ENCODE results near the gene GALNT6. TPM values are rescaled to one million over a fixed set of nuclear protein-coding genes. Genes with fewer than 3 reads are reported as not detected.

GALNT6 gene
- total RNA-seq, 1 experiment from 2014 or later: 9.8 TPM

DNA sequence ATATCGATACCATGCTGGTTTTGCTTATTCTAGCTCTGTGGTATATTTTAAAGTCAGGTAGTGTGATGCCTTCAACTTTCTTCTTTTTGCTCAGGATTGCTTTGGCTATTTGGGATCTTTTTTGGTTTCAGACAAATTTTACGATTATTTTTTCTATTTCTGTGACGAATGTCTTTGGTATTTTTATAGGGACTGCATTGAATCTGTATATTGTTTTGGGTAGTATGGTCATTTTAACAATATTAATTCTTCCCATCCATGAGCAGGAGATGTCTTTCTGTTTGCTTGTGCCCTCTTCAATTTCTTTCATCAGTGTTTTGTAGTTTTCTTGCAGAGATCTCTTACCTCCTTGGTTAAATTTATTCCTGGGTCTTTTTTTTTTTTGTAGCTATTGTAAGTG, 22.6 kb upstream of the GALNT6 start:
- no peaks in the 10 kb centered on the region for H3K23me2 ChIP-seq (ENCODE audit: insufficient read length, low read depth, low read length, poor library complexity, severe bottlenecking)
- no peak overlapping the region for H2BK5ac ChIP-seq (ENCODE audit: insufficient read length, low read length)
- no peak for DNase-seq
- H3K9me3 ChIP-seq (ENCODE audit: control insufficient read depth, low read depth, low read length): no peaks in the 10 kb centered on the region
- H4K8ac ChIP-seq (replicated peaks; ENCODE audit: insufficient read length, low read depth, low read length): no peak overlapping the region
- Mint-ChIP-seq H3K27me3 (ENCODE audit: low read depth) (no peaks in the 10 kb centered on the region), H3K4me1 (peaks cover 5 to 6% of the 10 kb centered on the region in 2 experiments), H3K4me3 (no peak overlapping the region), H3K9me3 (no peaks in the 10 kb centered on the region), H3K27ac (peak overlapping the region in 1 of 3 experiments; percentile 25; a peak in 1 of 7 replicates), H3K36me3 (ENCODE audit: insufficient read depth in 1 of 3, low read depth in 3 of 3) (no peaks in the 10 kb centered on the region)
- no peaks in the 10 kb centered on the region for H3K4me1 ChIP-seq (ENCODE audit: insufficient read depth, low read length)
- no peak overlapping the region for H3K9ac ChIP-seq (ENCODE audit: extremely low read depth, insufficient read length, low read length)
- H2AK5ac ChIP-seq (ENCODE audit: insufficient read length, low read length): no peak overlapping the region
- no peak overlapping the region for H3K18ac ChIP-seq (ENCODE audit: insufficient read length, low read depth, low read length)
- TF ChIP-seq, protein P1, sequence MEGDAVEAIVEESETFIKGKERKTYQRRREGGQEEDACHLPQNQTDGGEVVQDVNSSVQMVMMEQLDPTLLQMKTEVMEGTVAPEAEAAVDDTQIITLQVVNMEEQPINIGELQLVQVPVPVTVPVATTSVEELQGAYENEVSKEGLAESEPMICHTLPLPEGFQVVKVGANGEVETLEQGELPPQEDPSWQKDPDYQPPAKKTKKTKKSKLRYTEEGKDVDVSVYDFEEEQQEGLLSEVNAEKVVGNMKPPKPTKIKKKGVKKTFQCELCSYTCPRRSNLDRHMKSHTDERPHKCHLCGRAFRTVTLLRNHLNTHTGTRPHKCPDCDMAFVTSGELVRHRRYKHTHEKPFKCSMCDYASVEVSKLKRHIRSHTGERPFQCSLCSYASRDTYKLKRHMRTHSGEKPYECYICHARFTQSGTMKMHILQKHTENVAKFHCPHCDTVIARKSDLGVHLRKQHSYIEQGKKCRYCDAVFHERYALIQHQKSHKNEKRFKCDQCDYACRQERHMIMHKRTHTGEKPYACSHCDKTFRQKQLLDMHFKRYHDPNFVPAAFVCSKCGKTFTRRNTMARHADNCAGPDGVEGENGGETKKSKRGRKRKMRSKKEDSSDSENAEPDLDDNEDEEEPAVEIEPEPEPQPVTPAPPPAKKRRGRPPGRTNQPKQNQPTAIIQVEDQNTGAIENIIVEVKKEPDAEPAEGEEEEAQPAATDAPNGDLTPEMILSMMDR (conservative IDR thresholded peaks at IDR 0.05): no peak
- H3K23ac ChIP-seq (ENCODE audit: insufficient read length, low read depth, low read length): no peak overlapping the region
- H2BK12ac ChIP-seq (ENCODE audit: insufficient read length, low read depth, low read length): no peak overlapping the region
- H3K4ac ChIP-seq (ENCODE audit: low read depth, low read length): no peak overlapping the region
- no peak overlapping the region for H2BK15ac ChIP-seq (ENCODE audit: low read depth, low read length)
- no CpG with 5 or more reads among the region's 3 CpGs for WGBS (ENCODE audit: extremely low coverage, insufficient read length, low lambda C conversion rate)
- H2BK20ac ChIP-seq (ENCODE audit: low read depth, low read length, poor library complexity, severe bottlenecking): no peak overlapping the region
- no peaks in the 10 kb centered on the region for H3K79me1 ChIP-seq (ENCODE audit: insufficient read depth, low read depth, low read length, poor library complexity, severe bottlenecking)
- H3K79me2 ChIP-seq (ENCODE audit: insufficient read depth, low read length): no peaks in the 10 kb centered on the region
- H4K20me1 ChIP-seq (ENCODE audit: control insufficient read depth, insufficient read depth, insufficient read length): no peaks in the 10 kb centered on the region
- H2BK120ac ChIP-seq (ENCODE audit: low read depth, low read length, poor library complexity, severe bottlenecking): no peak overlapping the region
- no peak overlapping the region for H3K14ac ChIP-seq (ENCODE audit: insufficient read depth, low read length)
- H4K5ac ChIP-seq (ENCODE audit: insufficient read length, low read depth, low read length): no peak overlapping the region
- H2AFZ ChIP-seq (ENCODE audit: low read length): no peak overlapping the region
- no peak overlapping the region for H3K27ac ChIP-seq (ENCODE audit: insufficient read length, low read depth, low read length)
- no peaks in the 10 kb centered on the region for H3K27me3 ChIP-seq (ENCODE audit: insufficient read depth, low read length)
- H3T11ph ChIP-seq (ENCODE audit: low read length): no peak overlapping the region
- H3K4me2 ChIP-seq (ENCODE audit: insufficient read depth, insufficient read length, low read length): no peak overlapping the region
- no peak overlapping the region for H3K56ac ChIP-seq (ENCODE audit: insufficient read length, low read depth, low read length)
- H4K91ac ChIP-seq (ENCODE audit: insufficient read length, low read depth, low read length): no peak overlapping the region

Data from H9 (cell line).